ENCODE measurements around the gene OR8B4.

DNA sequence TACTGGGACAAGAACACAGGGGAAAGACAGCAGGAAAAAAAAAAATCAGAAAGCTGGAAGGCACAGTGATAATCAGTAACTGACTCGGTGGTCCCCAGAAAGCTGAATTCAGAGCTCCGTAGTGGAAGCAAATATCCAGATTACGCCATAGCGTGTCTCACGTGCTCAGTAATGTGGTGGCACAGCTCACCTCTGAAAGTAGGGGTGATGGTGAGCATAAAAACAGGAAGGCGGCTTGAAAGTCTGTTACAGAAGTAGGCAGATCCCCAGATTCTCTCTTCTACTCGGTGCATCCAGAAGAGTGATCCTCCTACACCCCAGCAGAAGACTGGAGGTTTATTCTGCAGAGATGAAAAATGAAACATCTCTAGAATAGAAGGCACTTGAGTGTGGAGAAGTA lies 14.8 kb downstream of the OR8B4 start:
- TF ChIP-seq SUZ12 (IDR thresholded peaks at IDR 0.05; ENCODE audit: extremely low read depth, insufficient read depth, insufficient read length), result no peak
- no peak for TF ChIP-seq ZNF274 (IDR thresholded peaks at IDR 0.05; ENCODE audit: low read depth, low read length)
- TF ChIP-seq YY1 (IDR thresholded peaks at IDR 0.05; ENCODE audit: insufficient read depth, insufficient read length), result no peak

Data from NT2/D1 (cell line).